ENCODE results near the gene UBL7. TPM values are rescaled to one million over a fixed set of nuclear protein-coding genes. Genes with fewer than 3 reads are reported as not detected.
"Not testable (repeated sequence)": the region's sequence is repeated elsewhere in the genome, so short reads cannot be mapped to it uniquely, and the experiment has no call there.

The UBL7 gene
- total RNA-seq, 1 donor from 2014 or later = 32.4 TPM

DNA sequence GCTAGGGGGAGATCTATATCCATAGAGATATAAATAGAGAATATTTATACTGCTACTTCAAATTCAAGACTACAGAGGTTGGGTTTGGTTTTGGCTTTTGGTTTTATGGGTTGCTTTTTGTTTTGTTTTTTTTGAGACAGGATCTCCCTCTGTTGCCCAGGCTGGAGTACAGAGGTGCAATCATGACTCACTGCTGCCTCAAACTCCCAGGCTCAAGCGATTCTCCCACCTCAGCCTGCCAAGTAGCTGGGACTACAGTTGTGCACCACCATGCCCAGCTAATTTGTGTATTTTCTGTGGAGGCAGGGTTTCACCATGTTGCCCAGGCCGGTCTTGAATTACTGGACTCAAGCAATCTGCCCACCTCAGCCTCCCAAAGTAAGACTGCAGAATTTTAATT is 3.9 kb upstream of the UBL7 start:
- DNase-seq (ENCODE audit: low spot score) = peak; percentile 24

DNA sequence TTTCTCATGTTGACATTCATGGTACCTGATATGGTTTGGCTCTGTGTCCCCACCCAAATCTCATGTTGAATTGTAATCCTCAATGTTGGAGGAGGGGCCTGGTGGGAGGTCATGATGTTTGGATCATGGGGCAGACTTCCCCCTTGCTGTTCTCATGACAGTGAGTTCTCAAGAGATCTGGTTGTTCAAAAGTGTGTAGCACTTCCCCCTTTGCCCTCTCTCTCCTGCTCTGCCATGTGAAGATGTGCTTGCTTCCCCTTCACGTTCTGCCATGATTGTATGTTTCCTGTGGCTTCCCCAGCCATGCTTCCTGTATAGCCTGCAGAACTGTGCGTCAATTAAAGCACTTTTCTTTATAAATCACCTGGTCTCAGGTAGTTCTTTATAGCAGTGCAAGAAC is 3.3 kb upstream of the UBL7 start:
- DNase-seq (ENCODE audit: low spot score) = no peak

DNA sequence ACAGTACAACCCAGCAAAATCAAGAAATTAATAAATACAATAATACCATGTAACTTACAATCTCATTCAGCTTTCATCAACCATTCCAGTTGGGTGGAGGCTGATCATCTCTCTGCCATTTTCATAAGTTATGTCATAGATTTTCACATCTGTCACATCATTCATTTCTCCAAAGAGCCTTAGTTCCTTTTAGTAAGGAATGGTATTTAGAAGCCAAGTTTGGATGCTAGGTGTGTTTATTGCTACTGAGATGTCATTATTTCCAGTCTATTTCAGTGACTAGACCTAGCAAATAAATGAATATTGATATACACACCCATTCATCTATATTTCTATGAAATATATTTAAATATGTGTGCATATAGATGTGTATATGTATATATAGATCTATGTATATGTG is 2.7 kb upstream of the UBL7 start:
- DNase-seq (ENCODE audit: low spot score) = no peak

DNA sequence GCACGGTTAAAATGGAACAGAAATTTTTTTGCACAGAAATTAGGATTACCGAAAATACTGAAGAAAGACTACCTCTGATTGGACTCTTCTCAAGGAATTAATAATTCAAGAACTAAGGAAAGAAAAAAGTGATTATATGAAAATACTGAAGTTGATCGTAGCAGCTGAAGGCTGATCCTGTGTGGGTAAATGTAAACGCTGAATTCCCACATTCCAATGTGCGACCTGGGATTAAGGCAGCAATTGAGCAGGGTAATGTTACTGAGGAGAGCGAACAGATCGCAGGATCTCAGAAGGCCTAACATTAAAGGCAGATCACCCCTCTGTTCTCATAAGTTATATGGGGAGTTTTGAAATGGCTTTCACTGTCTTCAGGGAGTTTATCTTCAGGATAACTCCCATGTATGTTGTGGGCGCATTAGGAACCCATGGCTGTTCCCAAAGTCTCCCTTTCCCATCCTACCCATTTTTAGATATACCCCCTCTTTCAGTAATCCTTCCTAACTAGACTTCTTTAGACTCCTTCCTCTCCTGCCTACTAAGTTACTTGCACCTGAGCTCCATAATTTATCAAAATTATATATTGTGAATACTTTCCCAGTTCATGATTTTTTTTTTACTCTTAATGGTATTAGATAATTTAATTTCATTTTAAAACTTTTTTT is 1.0 kb upstream of the UBL7 start:
- no peak for DNase-seq (ENCODE audit: low spot score)

DNA sequence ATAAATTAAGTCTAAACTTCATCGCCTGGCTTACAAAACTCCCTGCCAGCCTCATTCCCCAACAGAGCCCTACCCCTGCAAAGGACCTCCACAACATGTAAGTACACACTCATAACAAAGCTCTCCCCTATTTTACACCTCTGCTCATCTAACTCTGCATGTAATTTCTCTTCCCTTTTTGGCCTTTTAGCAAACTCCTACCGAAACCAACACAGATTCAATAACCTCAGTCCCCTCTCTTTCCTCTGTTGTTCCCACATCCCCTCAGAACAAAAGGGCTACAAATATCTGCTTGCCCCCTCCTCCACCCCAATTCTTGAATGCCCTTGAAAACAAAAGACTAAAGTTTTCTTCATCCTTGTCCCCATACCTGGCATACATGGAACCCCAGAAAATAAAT is 662 bp downstream of the UBL7 start:
- DNase-seq (ENCODE audit: low spot score) = no peak

DNA sequence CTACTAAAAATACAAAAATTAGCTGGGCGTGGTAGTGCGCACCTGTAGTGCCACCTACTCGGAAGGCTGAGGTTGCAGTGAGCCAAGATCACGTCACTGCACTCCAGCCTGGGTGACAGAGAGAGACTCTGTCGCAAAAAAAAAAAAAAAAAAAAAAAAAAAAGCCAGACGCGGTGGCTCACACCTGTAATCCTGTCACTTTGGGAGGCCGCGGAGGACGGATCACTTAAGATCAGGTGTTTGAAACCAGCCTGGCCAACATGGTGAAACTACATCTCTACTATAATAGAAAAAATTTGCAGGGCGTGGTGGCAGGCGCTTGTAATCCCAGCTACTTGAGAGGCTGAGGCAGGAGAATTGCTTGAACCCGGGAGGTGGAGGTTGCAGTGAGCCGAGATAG is 1.2 kb downstream of the UBL7 start:
- DNase-seq (ENCODE audit: low spot score) = not testable (repeated sequence)

DNA sequence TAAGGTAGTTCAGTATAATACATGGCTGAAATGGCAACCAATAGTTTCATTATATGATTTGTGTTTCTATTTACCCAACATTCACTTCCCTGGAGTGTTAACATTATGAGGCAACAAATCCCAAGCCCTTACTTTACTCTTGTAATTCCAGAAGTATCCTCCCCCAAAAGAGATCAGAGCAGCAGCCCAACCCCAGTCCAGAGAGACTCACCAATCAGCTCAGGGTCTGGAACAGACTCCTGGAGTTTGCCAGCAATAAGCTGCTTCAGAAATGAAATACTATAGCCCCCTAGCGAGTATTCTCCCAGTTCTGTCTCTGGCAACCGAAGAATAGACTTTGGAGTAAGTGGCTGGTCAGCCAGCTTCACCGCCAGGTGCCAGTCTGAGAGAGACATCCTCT is 2.5 kb downstream of the UBL7 start:
- DNase-seq (ENCODE audit: low spot score) = peak; percentile 9

DNA sequence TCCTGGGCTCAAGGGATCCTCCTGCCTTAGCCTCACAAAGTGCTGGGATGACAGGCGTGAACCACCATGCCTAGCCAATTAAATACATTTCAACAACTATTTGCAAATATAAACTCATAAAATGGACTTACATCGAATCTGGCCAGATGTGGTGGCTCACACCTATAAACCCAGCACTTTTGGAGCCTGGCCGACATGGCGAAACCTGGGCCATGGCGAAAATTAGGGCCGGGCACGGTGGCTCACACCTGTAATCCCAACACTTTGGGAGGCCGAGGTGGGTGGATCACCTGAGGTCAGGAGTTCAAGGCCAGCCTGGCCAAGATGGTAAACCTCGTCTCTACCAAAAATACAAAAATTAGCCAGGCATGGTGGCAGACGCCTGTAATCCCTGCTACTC is 3.9 kb downstream of the UBL7 start:
- peak; percentile 72 for DNase-seq (ENCODE audit: low spot score)

DNA sequence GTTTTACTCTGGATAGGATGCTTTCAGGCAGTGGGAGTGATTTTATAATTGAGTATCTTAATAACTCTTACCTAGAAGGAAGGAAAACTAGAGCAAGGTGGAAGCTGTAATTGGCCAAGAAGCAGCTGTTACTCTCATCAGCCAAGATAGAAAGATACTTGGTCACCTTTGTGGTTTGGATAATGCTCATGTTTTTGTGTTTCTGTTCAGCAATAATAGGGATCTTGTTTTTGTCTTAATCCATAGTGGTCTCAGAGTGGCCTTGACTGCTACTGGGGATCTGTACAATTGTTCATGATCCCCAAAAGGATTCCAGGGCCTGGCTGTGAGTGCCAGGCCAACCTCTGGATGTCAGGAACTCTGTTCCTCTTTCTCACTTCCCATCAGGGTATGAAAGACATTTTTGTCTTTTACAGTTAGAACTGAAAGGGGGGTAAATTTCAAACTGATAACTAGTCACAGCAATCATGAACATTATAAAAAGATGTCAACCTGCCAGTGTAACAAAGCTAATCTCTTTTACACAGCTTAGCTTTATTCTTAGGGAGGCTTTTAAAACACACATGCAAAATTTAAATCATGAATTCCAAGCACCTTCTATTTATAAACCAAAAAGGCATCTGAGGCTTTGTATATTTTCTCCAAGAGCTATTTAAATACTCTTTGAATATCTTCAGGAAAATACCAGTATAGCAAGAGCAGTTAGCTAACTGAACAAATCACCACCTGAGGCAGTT is 6.0 kb downstream of the UBL7 start:
- no peak for DNase-seq (ENCODE audit: low spot score)

DNA sequence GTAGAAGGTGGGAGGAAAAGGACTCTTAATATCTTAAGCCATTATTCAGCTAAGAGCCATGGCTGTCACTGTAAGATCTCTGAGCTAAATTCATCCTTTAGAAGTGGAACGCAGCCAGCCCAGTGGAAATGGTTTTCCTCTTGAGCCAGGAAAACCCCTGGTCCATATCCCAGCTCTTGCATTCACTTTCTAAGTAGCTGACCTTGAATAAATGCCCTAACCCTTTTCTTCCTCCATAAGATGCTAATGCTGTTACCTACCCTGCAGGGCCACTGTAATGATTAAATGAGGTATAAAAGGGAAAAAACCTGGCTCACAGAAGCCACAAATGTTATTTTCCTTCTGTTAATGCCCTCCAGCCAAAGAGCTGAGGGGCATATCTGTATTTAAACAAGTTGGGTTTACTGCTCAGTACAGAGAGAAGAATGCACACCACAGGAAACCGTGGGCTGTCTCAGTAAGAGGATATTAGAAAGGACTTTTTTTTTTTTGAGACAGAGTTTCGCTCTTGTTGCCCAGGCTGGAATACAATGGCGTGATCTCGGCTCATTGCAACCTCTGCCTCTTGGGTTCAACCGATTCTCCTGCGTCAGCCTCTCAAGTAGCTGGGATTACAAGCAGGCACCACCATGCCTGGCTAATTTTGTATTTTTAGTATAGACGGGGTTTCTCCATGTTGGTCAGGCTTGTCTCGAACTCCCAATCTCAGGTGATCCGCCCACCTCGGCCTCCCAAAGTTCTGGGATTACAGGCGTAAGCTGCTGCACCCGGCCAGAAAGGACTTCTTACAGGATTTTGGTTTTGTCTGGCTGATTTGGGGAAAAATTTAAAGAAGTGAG is 6.8 kb downstream of the UBL7 start:
- peak; percentile 14 for DNase-seq (ENCODE audit: low spot score)

DNA sequence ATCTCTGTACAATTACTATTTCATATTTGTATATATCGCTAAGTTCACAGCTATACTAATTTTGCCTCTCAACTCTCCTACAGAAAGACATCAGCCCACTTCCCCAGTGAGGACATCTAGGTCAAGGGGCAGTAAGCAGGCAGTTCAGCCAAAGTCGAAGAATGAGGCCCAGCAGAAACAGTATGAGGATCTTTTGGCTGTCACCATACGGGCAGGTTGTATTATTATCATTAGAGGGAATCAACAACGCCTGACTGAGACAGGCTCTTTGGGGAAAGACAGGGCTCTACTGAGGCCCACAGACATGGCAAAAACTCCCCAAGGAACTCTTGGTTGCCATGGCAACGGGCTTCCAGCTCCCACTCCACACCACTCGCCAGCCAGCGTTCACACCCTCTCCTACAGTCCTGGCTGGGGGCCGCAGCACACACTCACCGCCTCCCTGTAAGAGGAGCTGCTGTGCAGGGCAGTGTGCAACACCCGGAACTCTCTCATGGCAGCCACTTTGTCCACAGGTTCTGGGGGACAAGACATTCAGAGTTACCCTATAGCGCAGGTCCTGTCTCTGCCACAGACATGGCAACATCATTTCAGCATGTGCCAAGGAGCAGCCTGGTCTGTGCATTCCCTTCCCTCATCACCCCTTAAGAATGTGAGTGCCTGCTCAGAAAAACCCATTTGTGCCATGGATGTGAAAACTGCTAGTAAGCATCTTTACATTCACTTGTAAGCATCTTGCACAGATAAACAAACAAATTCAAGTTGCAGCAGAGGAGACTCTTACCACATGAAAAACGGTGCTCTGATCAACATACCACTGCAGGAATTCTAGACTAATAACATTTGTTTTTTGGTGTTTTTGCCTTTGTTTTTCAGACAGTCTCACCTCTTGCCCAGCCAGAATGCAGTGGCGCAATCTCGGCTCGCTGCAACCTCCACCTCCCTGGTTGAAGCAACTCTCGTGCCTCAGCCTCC is 8.8 kb downstream of the UBL7 start:
- peak; percentile 37 for DNase-seq (ENCODE audit: low spot score)

DNA sequence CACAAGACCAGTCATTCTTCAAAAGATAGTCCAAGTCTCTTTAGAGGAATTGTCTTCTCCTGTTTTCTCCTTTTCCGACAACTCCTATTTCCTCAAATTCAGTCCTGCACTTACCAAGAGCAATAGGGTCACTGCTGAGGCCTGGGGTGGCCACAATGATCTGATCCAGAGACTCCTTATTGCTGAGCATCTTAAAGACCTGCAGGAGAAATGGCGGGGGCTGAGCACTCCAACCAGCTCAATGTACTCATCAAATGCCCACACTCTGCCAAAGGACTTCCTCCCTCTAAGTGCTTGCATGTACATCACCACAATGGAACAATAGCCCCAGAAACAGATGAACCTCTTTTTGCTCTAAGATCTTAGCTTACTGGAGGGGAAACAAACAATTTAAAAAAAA is 9.6 kb downstream of the UBL7 start:
- DNase-seq (ENCODE audit: low spot score) = peak; percentile 53

DNA sequence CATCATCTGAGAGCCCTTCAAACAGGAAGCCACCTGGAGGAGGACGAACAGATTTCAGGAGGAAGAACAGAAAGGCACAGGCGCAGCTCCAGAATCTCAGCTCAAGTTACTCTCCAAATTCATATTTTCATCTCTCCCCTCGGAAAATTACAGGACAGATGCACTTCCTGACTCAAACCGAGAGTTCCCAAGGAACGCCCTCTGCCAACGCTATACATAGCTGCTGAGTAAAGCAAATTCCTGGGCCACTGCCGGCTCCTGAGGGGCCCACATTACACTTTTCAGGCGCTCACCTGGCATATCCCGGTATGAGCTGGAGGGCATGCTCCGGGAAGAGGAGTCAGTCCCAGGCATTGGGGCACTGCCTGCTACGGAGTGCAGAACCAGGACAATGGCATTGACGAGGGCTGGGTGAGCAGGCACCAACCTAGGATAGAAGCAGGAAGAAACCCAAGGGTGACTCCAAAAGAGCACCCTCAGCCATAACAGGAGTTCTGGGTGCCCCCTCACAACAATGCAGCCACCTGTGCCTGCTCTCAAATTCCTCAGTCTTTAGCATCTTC is 11.2 kb downstream of the UBL7 start:
- DNase-seq (ENCODE audit: low spot score) = no peak

DNA sequence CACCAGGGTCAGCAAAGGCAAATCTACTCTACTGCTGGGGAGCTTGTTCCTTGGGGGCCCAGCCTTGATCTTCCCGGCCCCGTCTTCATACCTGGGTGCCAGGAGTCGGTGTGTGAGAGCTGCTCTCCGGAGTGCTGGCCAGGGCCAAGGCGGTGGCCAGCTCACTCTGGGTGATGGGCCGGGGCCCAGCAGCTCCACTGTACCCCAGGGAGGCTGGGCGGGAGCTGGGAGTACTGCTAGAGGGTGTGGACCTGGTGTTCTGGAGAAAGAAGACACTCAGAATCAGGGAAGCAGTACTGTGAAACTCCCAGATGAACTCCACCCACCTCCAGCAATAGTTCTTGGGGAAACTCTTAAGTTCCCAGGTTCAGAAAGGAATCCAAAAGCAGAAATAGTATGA is 11.9 kb downstream of the UBL7 start:
- no peak for DNase-seq (ENCODE audit: low spot score)

DNA sequence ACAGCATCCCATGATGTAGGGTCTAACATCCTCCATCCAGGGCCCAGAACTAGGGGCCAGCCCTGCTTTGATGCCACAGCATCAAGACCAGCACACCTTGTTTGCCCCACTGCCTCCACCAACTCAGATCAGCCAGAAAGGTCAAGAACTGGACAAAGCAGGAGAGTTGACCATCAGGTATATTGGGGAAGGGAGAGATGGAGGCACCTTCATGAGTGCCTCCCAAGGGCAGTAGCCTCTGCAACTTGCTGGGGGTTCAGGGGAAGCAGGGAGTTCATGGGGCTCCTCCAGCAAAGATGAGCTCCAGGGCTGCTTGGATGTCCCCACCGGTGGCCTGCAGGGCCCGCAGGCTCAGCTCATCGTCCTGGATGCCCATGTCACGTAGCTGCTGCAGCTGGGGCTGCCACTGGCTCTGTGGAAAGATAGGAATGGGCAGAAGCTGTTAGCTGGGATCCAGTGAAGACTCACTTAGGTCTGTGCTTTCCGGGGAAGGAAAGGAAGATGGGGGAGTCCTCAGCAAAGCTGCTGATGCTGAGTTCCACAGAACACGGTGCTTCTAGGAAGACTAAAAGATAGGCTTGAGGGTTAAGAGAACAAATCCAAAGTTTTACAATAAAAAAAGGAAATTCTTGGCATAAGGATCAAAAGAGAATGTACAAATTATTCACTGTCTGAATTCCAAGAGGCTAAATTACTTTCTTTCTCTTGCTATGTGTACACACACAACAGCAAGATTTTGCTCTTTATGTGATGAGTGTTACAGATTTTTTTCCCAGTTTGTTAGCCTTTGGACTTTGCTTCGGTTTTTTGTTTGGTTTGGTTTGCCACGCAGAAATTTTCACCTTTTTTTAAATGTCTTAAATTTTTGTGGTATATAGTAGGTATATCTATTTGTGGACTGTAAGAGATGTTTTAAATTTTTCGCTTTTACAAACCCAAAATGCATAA is 14.9 kb downstream of the UBL7 start:
- no peak for DNase-seq (ENCODE audit: low spot score)

DNA sequence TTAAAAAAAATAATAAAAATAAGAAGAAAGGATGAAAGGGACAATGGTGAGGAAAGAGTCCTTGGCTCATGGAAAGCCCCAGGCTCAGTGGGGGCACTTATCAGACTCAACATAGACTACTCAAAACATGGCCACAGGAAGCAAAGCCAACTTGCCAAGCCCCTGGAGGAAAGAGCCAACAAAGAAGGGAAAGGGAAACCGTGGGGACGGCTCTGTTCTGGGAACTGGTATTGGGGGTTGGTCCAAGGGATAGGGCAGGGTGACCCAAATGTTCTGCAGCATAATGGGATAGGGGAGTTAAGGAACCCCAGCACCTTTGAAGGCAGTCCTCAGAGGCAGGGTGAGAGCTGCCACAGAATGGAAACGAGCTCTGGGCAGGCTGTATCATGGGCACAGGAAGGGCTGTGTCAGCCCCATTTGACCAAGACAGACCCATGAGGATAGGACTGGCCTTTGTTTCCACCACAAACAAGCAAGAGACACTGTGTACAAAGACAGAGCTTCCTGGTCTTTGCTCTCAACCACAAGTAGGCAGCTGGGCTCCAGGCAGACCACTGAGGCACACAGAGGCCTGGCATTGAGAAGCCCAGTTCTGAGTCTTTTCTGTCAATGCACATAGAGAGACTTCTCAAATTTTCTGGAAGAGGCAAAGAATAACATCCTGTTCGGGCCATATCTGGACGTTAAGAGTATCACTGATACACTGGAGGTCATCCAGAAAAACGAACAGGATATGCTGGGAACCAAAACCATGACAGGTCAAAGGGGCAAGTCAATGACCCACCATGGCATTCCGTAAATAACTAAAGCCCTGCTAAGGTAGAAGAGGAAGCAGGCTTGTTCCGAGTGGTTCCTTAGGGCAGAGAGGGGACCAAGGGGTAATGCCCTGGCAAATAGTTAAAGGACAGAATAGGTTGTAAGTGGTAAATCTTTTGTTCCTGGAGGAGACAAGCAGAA is 16.6 kb downstream of the UBL7 start:
- no peak for DNase-seq (ENCODE audit: low spot score)

DNA sequence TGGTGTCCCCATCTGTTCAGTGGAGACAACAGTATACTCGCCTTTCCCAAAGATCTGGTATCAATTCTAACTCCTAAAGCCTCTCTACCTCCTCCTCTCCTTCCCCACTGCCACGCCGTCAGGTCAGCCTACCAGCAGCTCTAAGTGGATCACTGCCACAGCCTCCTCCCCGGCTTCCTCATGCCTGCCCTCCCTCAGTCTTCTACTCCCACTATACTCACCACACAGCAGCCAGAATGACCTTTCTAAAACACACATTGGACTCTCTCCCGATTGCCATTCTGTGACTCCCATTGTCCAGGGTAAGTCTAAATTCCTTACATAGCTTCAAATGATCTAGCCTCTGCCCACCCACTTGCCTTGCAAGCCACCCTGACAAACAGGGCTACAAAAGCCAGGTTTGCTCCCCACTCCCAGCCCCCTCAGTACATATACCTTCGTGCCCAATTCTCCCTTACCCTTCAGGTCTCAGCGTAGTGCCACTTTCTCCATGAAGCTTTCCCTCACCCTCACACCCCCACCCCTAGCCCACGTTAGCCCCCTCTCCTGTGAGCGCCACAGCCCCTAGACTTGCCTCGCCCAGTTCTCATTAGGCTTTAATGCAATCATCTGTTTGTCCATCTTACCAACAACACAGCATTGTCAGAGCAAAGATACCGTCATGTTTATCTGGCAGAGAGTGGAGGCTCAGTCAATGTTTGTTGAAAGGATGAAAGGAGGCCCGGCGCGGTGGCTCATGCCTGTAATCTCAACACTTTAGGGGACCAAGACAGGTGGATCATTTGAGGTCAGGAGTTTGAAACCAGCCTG is 17.7 kb downstream of the UBL7 start:
- no peak for DNase-seq (ENCODE audit: low spot score)
